Neural cell (in vitro differentiated cells): ENCODE results near the gene GMPPB. TPM values are rescaled to one million over a fixed set of nuclear protein-coding genes. Genes with fewer than 3 reads are reported as not detected.

ENCODE experiments used
- H2AFZ ChIP-seq: fragments of 200-600, 300-800 bp; sonication (generic), shearing (Covaris generic); 2 replicates; pipeline ENCODE4 v1.6.0; 2014; ENCODE audit warnings: low read depth, mild to moderate bottlenecking, antibody characterized with exemption, low read length, moderate library complexity
- H3F3A ChIP-seq: fragments of 200-600 bp; shearing (Covaris generic); 2 replicates; pipeline ENCODE4 v1.6.1; 2016; ENCODE audit warnings: mild to moderate bottlenecking, moderate library complexity, mixed read lengths, antibody characterized with exemption, low read length; ENCODE audit not compliant: insufficient read depth, poor library complexity, severe bottlenecking
- H3K27ac ChIP-seq: fragments of 200-600, 300-800 bp; sonication (generic), shearing (Covaris generic); 2 replicates; pipeline ENCODE4 v1.5.1; 2014; ENCODE audit warnings: mild to moderate bottlenecking, low read length, moderate library complexity
- H3K27me3 ChIP-seq: fragments of 300-800, 200-600 bp; sonication (generic), shearing (Covaris generic); 2 replicates; pipeline ENCODE4 v1.6.0; 2014; ENCODE audit warnings: mild to moderate bottlenecking, low read depth, low read length, moderate library complexity; ENCODE audit not compliant: insufficient read depth
- H3K36me3 ChIP-seq: fragments of 300-800, 200-600 bp; sonication (generic), shearing (Covaris generic); 2 replicates; pipeline ENCODE4 v1.5.1; 2014; ENCODE audit warnings: mild to moderate bottlenecking, antibody characterized with exemption, low read length, moderate library complexity; ENCODE audit not compliant: insufficient read depth
- H3K4me2 ChIP-seq: fragments of 300-800, 200-600 bp; sonication (generic), shearing (Covaris generic); 2 replicates; pipeline ENCODE4 v1.6.0; 2014; ENCODE audit warnings: mild to moderate bottlenecking, low read length
- H3K4me3 ChIP-seq: fragments of 300-800, 200-600 bp; sonication (generic), shearing (Covaris generic); 2 replicates; pipeline ENCODE4 v1.5.1; 2014; ENCODE audit warnings: mild to moderate bottlenecking, low read length, moderate library complexity
- H3K79me2 ChIP-seq: fragments of 200-600 bp; shearing (Covaris generic); replicated peaks from 2 replicates; pipeline ENCODE4 v1.6.0; 2014; ENCODE audit warnings: mild to moderate bottlenecking, low read length, moderate library complexity; ENCODE audit not compliant: insufficient read depth
- H3K9ac ChIP-seq: fragments of 300-800, 200-600 bp; sonication (generic), shearing (Covaris generic); 2 replicates; pipeline ENCODE4 v1.6.1; 2016; ENCODE audit warnings: mild to moderate bottlenecking, low read length, mixed read lengths
- H3K9me2 ChIP-seq: fragments of 200-600 bp; shearing (Covaris generic); 2 replicates; pipeline ENCODE4 v1.6.1; 2016; ENCODE audit warnings: mild to moderate bottlenecking, low read length, mixed read lengths; ENCODE audit not compliant: insufficient read depth
- H3K9me3 ChIP-seq: fragments of 200-600, 300-800 bp; sonication (generic), shearing (Covaris generic); 2 replicates; pipeline ENCODE4 v1.6.1; 2016; ENCODE audit warnings: mild to moderate bottlenecking, mixed run types, low read length, moderate library complexity, mixed read lengths
- H4K20me1 ChIP-seq: fragments of 200-600 bp; shearing (Covaris generic); 2 replicates; pipeline ENCODE4 v1.6.1; 2016; ENCODE audit warnings: mild to moderate bottlenecking, mixed run types; ENCODE audit not compliant: insufficient read depth
- CTCF ChIP-seq: fragments of 450-650 bp; IDR thresholded peaks from 2 replicates; pipeline ENCODE4 v1.5.1; 2014; ENCODE audit warnings: antibody characterized with exemption, mild to moderate bottlenecking, moderate library complexity; ENCODE audit not compliant: poor library complexity, severe bottlenecking
- EP300 ChIP-seq: fragments of 450-650 bp; conservative IDR thresholded peaks from 2 replicates; pipeline ENCODE4 v1.6.1; 2014; ENCODE audit warnings: antibody characterized with exemption, mild to moderate bottlenecking, moderate library complexity; ENCODE audit not compliant: poor library complexity, severe bottlenecking
- EZH2 ChIP-seq: fragments of 200-600, 300-800 bp; shearing (Covaris generic), sonication (generic); IDR thresholded peaks from 2 replicates; pipeline ENCODE4 v1.6.1; 2014; ENCODE audit warnings: antibody characterized with exemption, low read length, borderline replicate concordance, mild to moderate bottlenecking; ENCODE audit not compliant: insufficient read depth, poor library complexity, severe bottlenecking
- MXI1 ChIP-seq: fragments of 450-650 bp; conservative IDR thresholded peaks from 2 replicates; pipeline ENCODE4 v1.6.1; 2014; ENCODE audit warnings: antibody characterized with exemption, mild to moderate bottlenecking; ENCODE audit not compliant: poor library complexity, severe bottlenecking
- POLR2AphosphoS5 ChIP-seq: IDR thresholded peaks from 2 replicates; pipeline ENCODE4 v1.6.1; 2012
- RAD21 ChIP-seq: fragments of 450-650 bp; conservative IDR thresholded peaks from 2 replicates; pipeline ENCODE4 v1.6.1; 2014; ENCODE audit warnings: antibody characterized with exemption, mild to moderate bottlenecking, moderate library complexity
- REST ChIP-seq: IDR thresholded peaks from 2 replicates; pipeline ENCODE4 v1.6.1; 2012; ENCODE audit warnings: borderline replicate concordance
- SMC3 ChIP-seq: fragments of 450-650 bp; conservative IDR thresholded peaks from 2 replicates; pipeline ENCODE4 v1.6.1; 2014; ENCODE audit warnings: antibody characterized with exemption, mild to moderate bottlenecking, moderate library complexity; ENCODE audit not compliant: poor library complexity
- TAF1 ChIP-seq: IDR thresholded peaks from 2 replicates; pipeline ENCODE4 v1.6.1; 2012; ENCODE audit warnings: low read depth
- polyA plus RNA-seq: library from polyadenylated mRNA; depleted of rRNA; stranded (reverse); fragments of >200 nt; gene quantifications from 2 replicates; pipeline ENCODE4 v1.2.3, GENCODE V29; 2014

Gene GMPPB
- polyA plus RNA-seq, 1 donor from 2014 or later = 20.8 TPM

- Histone ChIP-seq H2AFZ (no peak overlapping the region), H3K36me3 (no peaks in the 10 kb centered on the region), H4K20me1 (no peaks in the 10 kb centered on the region), H3K4me2 (no peak overlapping the region), H3F3A (no peaks in the 10 kb centered on the region), H3K9me3 (no peaks in the 10 kb centered on the region), H3K27ac (no peak overlapping the region), H3K4me3 (no peak overlapping the region), H3K79me2 (peaks cover 73% of the 10 kb centered on the region), H3K9ac (no peak overlapping the region), H3K9me2 (no peaks in the 10 kb centered on the region), H3K27me3 (no peaks in the 10 kb centered on the region)
- TF ChIP-seq EP300 = no peak
- no peak for TF ChIP-seq EZH2
- TF ChIP-seq CTCF = no peak
- no peak for TF ChIP-seq REST
- TF ChIP-seq MXI1 = no peak
- no peak for TF ChIP-seq POLR2AphosphoS5
- no peak for TF ChIP-seq SMC3
- no peak for TF ChIP-seq RAD21
- no peak for TF ChIP-seq TAF1
Measured at GRCh38 chr3:49769286-49769915, 45.6 kb upstream of the GMPPB start.

- Histone ChIP-seq H3K79me2 (peaks cover 62% of the 10 kb centered on the region), H3F3A (no peaks in the 10 kb centered on the region), H3K9me3 (no peaks in the 10 kb centered on the region), H3K9me2 (no peaks in the 10 kb centered on the region), H3K4me3 (no peak overlapping the region), H3K27me3 (no peaks in the 10 kb centered on the region), H3K4me2 (no peak overlapping the region), H2AFZ (no peak overlapping the region), H3K36me3 (no peaks in the 10 kb centered on the region), H3K27ac (no peak overlapping the region), H3K9ac (no peak overlapping the region), H4K20me1 (no peaks in the 10 kb centered on the region)
- TF ChIP-seq RAD21 = no peak
- TF ChIP-seq EZH2 = no peak
- TF ChIP-seq MXI1 = no peak
- TF ChIP-seq POLR2AphosphoS5 = no peak
- no peak for TF ChIP-seq TAF1
- TF ChIP-seq SMC3 = no peak
- TF ChIP-seq EP300 = no peak
- no peak for TF ChIP-seq REST
- no peak for TF ChIP-seq CTCF
Measured at GRCh38 chr3:49763981-49764380, 40.2 kb upstream of the GMPPB start.
